Thoracic aorta (tissue), 2 donors: ENCODE data around the gene ZSCAN12. TPM values are rescaled to one million over a fixed set of nuclear protein-coding genes. Genes with fewer than 3 reads are reported as not detected.
"Not testable (repeated sequence)": the region's sequence is repeated elsewhere in the genome, so short reads cannot be mapped to it uniquely, and the experiment has no call there.

ENCODE experiments used
- ATAC-seq: fragments of 150-250 bp; one replicate; pipeline ENCODE4 v1.8.0; 2017; ENCODE audit warnings: low read depth; ENCODE audit not compliant: insufficient number of reproducible peaks, low FRiP score
- DNase-seq: peaks from one replicate; pipeline ENCODE4 v3.0.0-alpha.2; 2020; ENCODE audit warnings: low spot score
- H3K27ac ChIP-seq, 2 donors: fragments of 200-600 bp; sonication (generic); 1 replicate in 1 of 2; 2 replicates in 1 of 2; pipeline ENCODE4 v1.5.1; 2016; ENCODE audit warnings: mild to moderate bottlenecking in 2 of 2, moderate library complexity in 2 of 2
- H3K27me3 ChIP-seq: fragments of 200-600 bp; sonication (generic); replicated peaks from 2 replicates; pipeline ENCODE4 v1.6.0; 2016; ENCODE audit warnings: mild to moderate bottlenecking; ENCODE audit not compliant: insufficient read depth
- H3K36me3 ChIP-seq: fragments of 200-600 bp; sonication (generic); one replicate; pipeline ENCODE4 v1.5.1; 2016
- H3K4me1 ChIP-seq, 2 donors: fragments of 200-600 bp; sonication (generic); 1 replicate in 1 of 2; 2 replicates in 1 of 2; pipeline versions ENCODE4 v1.5.1 to v1.6.0; 2016; ENCODE audit warnings: low read depth in 2 of 2, mild to moderate bottlenecking in 1 of 2; ENCODE audit not compliant: control insufficient read depth in 1 of 2
- H3K4me3 ChIP-seq: fragments of 200-600 bp; sonication (generic); 2 replicates; pipeline ENCODE4 v1.5.1; 2016; ENCODE audit warnings: mild to moderate bottlenecking
- H3K9me3 ChIP-seq: fragments of 200-600 bp; sonication (generic); 2 replicates; pipeline ENCODE4 v1.5.1; 2016
- total RNA-seq, 2 donors: library from RNA; depleted of rRNA; stranded (reverse); fragments of >200 nt; gene quantifications; one replicate each; pipeline versions ENCODE4 v1.1.0 to v1.2.3, GENCODE V29; 2016
- TF ChIP-seq, protein P1 (sequence below): fragments of 200-600 bp; sonication (generic); IDR thresholded peaks from one replicate; pipeline ENCODE4 v1.5.1; 2019; ENCODE audit warnings: antibody characterized with exemption

The ZSCAN12 gene
- total RNA-seq, 2 donors from 2014 or later: 1.6 to 4.3 TPM

DNA sequence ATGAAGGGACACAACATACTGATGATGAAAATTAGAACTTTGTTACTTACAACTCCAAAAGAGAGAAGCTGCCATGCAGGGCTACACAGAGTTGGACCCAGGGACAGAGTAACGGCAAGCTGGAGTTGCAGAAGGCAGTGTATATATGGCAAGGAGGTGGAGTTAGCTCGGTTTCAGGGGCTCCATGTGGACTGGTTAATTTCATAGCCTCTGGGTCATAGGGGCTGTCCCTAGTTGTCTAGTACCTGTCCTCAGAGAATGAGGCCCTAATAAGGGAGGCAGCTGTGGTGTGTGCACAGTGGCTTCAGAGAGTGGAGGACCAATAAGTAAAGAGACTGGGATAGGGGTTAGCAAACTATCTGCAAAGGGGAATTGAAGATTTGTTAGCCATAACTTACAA, 7.9 kb upstream of the ZSCAN12 start:
- Histone ChIP-seq H3K27me3 (no peaks in the 10 kb centered on the region), H3K4me1 (no peaks in the 10 kb centered on the region), H3K9me3 (no peaks in the 10 kb centered on the region), H3K27ac (no peak overlapping the region), H3K36me3 (no peaks in the 10 kb centered on the region), H3K4me3 (no peak overlapping the region)
- TF ChIP-seq, protein P1, sequence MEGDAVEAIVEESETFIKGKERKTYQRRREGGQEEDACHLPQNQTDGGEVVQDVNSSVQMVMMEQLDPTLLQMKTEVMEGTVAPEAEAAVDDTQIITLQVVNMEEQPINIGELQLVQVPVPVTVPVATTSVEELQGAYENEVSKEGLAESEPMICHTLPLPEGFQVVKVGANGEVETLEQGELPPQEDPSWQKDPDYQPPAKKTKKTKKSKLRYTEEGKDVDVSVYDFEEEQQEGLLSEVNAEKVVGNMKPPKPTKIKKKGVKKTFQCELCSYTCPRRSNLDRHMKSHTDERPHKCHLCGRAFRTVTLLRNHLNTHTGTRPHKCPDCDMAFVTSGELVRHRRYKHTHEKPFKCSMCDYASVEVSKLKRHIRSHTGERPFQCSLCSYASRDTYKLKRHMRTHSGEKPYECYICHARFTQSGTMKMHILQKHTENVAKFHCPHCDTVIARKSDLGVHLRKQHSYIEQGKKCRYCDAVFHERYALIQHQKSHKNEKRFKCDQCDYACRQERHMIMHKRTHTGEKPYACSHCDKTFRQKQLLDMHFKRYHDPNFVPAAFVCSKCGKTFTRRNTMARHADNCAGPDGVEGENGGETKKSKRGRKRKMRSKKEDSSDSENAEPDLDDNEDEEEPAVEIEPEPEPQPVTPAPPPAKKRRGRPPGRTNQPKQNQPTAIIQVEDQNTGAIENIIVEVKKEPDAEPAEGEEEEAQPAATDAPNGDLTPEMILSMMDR: no peak
- DNase-seq (no peak), ATAC-seq (no peak)

DNA sequence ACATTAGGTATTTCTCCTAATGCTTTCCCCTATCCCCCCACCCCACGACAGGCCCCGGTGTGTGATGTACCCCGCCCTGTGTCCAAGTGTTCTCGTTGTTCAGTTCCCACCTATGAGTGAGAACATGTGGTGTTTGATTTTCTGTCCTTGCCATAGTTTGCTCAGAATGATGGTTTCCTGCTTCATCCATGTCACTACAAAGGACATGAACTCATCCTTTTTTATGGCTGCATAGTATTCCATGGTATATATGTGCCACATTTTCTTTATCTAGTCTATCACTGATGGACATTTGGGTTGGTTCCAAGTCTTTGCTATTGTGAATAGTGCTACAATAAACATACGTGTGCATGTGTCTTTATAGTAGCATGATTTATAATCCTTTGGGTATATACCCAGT, 4.4 kb upstream of the ZSCAN12 start:
- H3K36me3 ChIP-seq, DNase-seq, H3K9me3 ChIP-seq, H3K27ac ChIP-seq, H3K27me3 ChIP-seq, H3K4me1 ChIP-seq, H3K4me3 ChIP-seq, ATAC-seq: not testable (repeated sequence)

- peaks cover 9 to 16% of the 10 kb centered on the region in 2 donors for H3K4me1 ChIP-seq
- no peak for DNase-seq
- no peaks in the 10 kb centered on the region for H3K9me3 ChIP-seq
- no peak for ATAC-seq
- H3K27me3 ChIP-seq: no peaks in the 10 kb centered on the region
- H3K4me3 ChIP-seq: no peak overlapping the region
- TF ChIP-seq, protein P1: no peak
- no peaks in the 10 kb centered on the region for H3K36me3 ChIP-seq
- no peak overlapping the region for H3K27ac ChIP-seq
Measured at GRCh38 chr6:28402197-28402596, 2.6 kb upstream of the ZSCAN12 start.

DNA sequence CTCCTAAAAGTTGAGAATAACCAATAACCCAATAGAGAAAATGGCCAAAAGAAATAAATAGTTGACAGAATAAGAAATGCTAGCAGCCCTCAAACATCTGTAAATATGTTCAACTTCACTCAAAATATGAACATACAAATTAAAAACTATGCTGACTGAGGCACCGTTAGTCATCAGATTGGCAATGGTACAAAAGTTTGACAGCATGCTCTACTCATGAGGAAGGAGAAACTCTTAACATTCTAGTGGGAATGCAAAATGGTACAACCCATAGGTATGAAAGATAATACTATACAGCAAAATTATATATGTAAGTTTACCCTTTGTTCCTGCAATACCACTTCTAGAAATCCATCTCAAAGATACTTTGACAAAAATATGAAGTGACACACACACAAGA, 1.6 kb upstream of the ZSCAN12 start:
- Histone ChIP-seq H3K4me1 (peaks cover 13 to 22% of the 10 kb centered on the region in 2 donors), H3K27ac (no peak overlapping the region), H3K9me3 (no peaks in the 10 kb centered on the region), H3K27me3 (no peaks in the 10 kb centered on the region), H3K36me3 (peaks cover 3% of the 10 kb centered on the region), H3K4me3 (no peak overlapping the region)
- TF ChIP-seq, protein P1: no peak
- ATAC-seq (no peak), DNase-seq (no peak)

GRCh38 chr6:28400122-28400451, 540 bp upstream of the ZSCAN12 start:
- H3K27ac ChIP-seq: no peak overlapping the region
- TF ChIP-seq, protein P1: no peak
- no peaks in the 10 kb centered on the region for H3K9me3 ChIP-seq
- H3K27me3 ChIP-seq: no peaks in the 10 kb centered on the region
- peaks cover 13 to 29% of the 10 kb centered on the region in 2 donors for H3K4me1 ChIP-seq
- peaks cover 3% of the 10 kb centered on the region for H3K36me3 ChIP-seq
- H3K4me3 ChIP-seq: peak overlapping the region; percentile 88
- DNase-seq (no peak), ATAC-seq (no peak)

- Histone ChIP-seq H3K9me3 (no peaks in the 10 kb centered on the region), H3K36me3 (peaks cover 22% of the 10 kb centered on the region), H3K27me3 (no peaks in the 10 kb centered on the region), H3K27ac (no peak overlapping the region), H3K4me3 (no peak overlapping the region), H3K4me1 (peaks cover 13 to 29% of the 10 kb centered on the region in 2 donors)
- TF ChIP-seq, protein P1: no peak
- no peak for ATAC-seq
- DNase-seq: no peak
Measured at GRCh38 chr6:28395918-28396317, 3.6 kb downstream of the ZSCAN12 start.
